K562 (cell line): ENCODE results near the gene DAAM1. TPM values are rescaled to one million over a fixed set of nuclear protein-coding genes. Genes with fewer than 3 reads are reported as not detected.
A peak's percentile ranks its signal among the peaks of the same experiment; 100 is the strongest.

Experiments
- ADNP ChIP-seq: fragments of 200-800 bp; sonication (Bioruptor generic); IDR thresholded peaks from 2 replicates; pipeline ENCODE4 v1.6.1; 2016; ENCODE audit warnings: missing genetic modification characterization, missing compliant biosample characterization
- BDP1 ChIP-seq: IDR thresholded peaks from 3 replicates; pipeline ENCODE4 v1.6.1; 2011; ENCODE audit not compliant: insufficient read length, insufficient read depth
- CHD2 ChIP-seq: IDR thresholded peaks from 2 replicates; pipeline ENCODE4 v1.6.1; 2011; ENCODE audit warnings: low read depth, low read length
- LARP7 ChIP-seq: fragments of 450-650 bp; IDR thresholded peaks from 2 replicates; pipeline ENCODE4 v1.6.1; 2016
- RBM15 ChIP-seq: fragments of 200-400 bp; formaldehyde crosslinking; IDR thresholded peaks from 2 replicates; pipeline ENCODE4 v1.6.1; 2018; ENCODE audit warnings: mild to moderate bottlenecking, low read length, moderate library complexity; ENCODE audit not compliant: insufficient read depth
- SMARCA4 ChIP-seq: fragments of 450-650 bp; IDR thresholded peaks from 2 replicates; pipeline ENCODE4 v1.6.1; 2016
- polyA plus RNA-seq, 8 experiments: library from polyadenylated mRNA; depleted of rRNA in 4 of 8; stranded (reverse) in 5 of 8; unstranded in 3 of 8; fragments of >200 nt; fragmentation: Nextera tagmentation in 2 of 8; fragmentation: Illumina TruSeq in 1 of 8; extraction: Ambion mirVana in 2 of 8; extraction: Trizol in 1 of 8; gene quantifications; 2 replicates each; pipeline versions ENCODE4 v1.2.1 to v1.2.3, GENCODE V29; 2011 to 2014; ENCODE audit warnings: inconsistent platforms in 1 of 8, missing spikeins in 1 of 8
- total RNA-seq, 7 experiments: library from RNA; depleted of rRNA in 6 of 7; stranded (reverse); fragments of >200 nt in 6 of 7; fragmentation: Illumina TruSeq in 2 of 7; extraction: Trizol in 2 of 7; gene quantifications; 2 replicates each; pipeline versions ENCODE4 v1.2.1 to v1.2.3, GENCODE V29; 2011 to 2021; ENCODE audit warnings: low replicate concordance in 1 of 7
- TF ChIP-seq, protein P1 (sequence below): fragments of 450-650 bp; IDR thresholded peaks from 2 replicates; pipeline ENCODE4 v1.6.1; 2016; ENCODE audit warnings: low read depth
- TF ChIP-seq, protein P2 (sequence below): fragments of 200-600 bp; sonication (generic); IDR thresholded peaks from one replicate; pipeline ENCODE4 v1.6.1; 2012; ENCODE audit warnings: mild to moderate bottlenecking, low read depth, low read length, inconsistent platforms

DAAM1 gene
- total and polyA plus RNA-seq, 9 of the 15 experiments (the other 6 are each of a cell fraction or from before 2014, with no cell fraction given), result 3.6 to 11.6 (median 6.7) TPM

DNA sequence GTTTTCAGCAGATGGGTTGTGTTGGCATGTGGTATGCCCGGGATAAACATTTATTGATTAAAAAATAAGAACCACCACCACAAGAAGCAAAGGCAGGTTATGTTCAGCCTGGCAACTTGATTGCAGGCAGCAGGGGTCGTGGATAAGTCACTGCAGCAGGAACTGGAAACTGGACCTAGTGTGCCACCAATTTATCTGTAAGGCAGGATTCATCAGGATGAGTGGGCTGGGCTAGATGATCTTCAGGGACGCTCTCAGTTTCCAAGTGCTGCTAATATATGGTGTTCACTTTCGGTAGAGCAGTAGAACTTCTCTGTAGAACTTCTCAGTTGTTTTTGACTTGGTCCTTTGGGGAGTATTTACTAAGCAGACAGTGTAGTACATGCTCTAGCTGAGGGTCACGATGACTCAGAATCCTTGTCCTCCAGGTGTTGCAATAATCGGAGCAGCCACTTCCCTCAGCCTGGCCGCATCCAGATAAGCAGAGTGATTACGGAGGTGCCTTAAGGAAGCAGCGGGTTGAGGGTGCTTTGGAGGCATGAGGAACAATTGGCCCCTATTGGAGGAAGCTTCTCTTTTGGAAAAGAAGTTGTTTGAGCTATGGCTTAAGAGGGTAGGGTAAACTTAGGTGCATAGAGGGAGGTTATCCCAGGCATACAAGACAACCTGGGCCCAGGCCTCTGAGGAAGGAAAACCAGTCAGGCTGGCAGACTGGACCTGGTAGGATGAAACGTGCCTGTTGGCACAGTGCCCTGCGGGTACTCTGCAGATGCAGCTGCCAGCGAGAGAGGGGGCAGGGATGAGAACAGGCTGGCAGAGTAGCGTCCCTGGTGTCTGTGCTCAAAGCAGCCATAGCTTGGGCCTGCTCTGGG lies 172.7 kb downstream of the DAAM1 start (continued):
- TF ChIP-seq CHD2 (no peak), ADNP (tag) (no peak), RBM15 (no peak), LARP7 (no peak), BDP1 (no peak), SMARCA4 (peak; percentile 91)
- TF ChIP-seq, protein P1, sequence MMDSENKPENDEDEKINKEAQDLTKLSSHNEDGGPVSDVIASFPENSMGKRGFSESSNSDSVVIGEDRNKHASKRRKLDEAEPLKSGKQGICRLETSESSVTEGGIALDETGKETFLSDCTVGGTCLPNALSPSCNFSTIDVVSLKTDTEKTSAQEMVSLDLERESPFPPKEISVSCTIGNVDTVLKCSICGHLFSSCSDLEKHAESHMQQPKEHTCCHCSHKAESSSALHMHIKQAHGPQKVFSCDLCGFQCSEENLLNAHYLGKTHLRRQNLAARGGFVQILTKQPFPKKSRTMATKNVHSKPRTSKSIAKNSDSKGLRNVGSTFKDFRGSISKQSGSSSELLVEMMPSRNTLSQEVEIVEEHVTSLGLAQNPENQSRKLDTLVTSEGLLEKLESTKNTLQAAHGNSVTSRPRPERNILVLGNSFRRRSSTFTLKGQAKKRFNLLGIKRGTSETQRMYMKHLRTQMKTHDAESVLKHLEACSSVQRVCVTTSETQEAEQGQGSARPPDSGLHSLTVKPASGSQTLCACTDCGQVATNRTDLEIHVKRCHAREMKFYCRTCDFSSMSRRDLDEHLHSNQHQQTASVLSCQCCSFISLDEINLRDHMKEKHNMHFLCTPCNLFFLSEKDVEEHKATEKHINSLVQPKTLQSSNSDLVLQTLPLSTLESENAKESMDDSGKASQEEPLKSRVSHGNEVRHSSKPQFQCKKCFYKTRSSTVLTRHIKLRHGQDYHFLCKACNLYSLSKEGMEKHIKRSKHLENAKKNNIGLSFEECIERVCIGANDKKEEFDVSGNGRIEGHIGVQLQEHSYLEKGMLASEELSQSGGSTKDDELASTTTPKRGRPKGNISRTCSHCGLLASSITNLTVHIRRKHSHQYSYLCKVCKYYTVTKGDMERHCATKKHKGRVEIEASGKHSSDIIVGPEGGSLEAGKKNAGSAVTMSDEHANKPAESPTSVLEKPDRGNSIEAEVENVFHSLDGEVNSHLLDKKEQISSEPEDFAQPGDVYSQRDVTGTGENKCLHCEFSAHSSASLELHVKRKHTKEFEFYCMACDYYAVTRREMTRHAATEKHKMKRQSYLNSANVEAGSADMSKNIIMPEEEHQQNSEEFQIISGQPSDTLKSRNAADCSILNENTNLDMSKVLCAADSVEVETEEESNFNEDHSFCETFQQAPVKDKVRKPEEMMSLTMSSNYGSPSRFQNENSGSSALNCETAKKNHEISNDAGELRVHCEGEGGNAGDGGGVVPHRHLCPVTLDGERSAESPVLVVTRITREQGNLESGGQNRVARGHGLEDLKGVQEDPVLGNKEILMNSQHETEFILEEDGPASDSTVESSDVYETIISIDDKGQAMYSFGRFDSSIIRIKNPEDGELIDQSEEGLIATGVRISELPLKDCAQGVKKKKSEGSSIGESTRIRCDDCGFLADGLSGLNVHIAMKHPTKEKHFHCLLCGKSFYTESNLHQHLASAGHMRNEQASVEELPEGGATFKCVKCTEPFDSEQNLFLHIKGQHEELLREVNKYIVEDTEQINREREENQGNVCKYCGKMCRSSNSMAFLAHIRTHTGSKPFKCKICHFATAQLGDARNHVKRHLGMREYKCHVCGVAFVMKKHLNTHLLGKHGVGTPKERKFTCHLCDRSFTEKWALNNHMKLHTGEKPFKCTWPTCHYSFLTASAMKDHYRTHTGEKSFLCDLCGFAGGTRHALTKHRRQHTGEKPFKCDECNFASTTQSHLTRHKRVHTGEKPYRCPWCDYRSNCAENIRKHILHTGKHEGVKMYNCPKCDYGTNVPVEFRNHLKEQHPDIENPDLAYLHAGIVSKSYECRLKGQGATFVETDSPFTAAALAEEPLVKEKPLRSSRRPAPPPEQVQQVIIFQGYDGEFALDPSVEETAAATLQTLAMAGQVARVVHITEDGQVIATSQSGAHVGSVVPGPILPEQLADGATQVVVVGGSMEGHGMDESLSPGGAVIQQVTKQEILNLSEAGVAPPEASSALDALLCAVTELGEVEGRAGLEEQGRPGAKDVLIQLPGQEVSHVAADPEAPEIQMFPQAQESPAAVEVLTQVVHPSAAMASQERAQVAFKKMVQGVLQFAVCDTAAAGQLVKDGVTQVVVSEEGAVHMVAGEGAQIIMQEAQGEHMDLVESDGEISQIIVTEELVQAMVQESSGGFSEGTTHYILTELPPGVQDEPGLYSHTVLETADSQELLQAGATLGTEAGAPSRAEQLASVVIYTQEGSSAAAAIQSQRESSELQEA, result no peak
- TF ChIP-seq, protein P2, sequence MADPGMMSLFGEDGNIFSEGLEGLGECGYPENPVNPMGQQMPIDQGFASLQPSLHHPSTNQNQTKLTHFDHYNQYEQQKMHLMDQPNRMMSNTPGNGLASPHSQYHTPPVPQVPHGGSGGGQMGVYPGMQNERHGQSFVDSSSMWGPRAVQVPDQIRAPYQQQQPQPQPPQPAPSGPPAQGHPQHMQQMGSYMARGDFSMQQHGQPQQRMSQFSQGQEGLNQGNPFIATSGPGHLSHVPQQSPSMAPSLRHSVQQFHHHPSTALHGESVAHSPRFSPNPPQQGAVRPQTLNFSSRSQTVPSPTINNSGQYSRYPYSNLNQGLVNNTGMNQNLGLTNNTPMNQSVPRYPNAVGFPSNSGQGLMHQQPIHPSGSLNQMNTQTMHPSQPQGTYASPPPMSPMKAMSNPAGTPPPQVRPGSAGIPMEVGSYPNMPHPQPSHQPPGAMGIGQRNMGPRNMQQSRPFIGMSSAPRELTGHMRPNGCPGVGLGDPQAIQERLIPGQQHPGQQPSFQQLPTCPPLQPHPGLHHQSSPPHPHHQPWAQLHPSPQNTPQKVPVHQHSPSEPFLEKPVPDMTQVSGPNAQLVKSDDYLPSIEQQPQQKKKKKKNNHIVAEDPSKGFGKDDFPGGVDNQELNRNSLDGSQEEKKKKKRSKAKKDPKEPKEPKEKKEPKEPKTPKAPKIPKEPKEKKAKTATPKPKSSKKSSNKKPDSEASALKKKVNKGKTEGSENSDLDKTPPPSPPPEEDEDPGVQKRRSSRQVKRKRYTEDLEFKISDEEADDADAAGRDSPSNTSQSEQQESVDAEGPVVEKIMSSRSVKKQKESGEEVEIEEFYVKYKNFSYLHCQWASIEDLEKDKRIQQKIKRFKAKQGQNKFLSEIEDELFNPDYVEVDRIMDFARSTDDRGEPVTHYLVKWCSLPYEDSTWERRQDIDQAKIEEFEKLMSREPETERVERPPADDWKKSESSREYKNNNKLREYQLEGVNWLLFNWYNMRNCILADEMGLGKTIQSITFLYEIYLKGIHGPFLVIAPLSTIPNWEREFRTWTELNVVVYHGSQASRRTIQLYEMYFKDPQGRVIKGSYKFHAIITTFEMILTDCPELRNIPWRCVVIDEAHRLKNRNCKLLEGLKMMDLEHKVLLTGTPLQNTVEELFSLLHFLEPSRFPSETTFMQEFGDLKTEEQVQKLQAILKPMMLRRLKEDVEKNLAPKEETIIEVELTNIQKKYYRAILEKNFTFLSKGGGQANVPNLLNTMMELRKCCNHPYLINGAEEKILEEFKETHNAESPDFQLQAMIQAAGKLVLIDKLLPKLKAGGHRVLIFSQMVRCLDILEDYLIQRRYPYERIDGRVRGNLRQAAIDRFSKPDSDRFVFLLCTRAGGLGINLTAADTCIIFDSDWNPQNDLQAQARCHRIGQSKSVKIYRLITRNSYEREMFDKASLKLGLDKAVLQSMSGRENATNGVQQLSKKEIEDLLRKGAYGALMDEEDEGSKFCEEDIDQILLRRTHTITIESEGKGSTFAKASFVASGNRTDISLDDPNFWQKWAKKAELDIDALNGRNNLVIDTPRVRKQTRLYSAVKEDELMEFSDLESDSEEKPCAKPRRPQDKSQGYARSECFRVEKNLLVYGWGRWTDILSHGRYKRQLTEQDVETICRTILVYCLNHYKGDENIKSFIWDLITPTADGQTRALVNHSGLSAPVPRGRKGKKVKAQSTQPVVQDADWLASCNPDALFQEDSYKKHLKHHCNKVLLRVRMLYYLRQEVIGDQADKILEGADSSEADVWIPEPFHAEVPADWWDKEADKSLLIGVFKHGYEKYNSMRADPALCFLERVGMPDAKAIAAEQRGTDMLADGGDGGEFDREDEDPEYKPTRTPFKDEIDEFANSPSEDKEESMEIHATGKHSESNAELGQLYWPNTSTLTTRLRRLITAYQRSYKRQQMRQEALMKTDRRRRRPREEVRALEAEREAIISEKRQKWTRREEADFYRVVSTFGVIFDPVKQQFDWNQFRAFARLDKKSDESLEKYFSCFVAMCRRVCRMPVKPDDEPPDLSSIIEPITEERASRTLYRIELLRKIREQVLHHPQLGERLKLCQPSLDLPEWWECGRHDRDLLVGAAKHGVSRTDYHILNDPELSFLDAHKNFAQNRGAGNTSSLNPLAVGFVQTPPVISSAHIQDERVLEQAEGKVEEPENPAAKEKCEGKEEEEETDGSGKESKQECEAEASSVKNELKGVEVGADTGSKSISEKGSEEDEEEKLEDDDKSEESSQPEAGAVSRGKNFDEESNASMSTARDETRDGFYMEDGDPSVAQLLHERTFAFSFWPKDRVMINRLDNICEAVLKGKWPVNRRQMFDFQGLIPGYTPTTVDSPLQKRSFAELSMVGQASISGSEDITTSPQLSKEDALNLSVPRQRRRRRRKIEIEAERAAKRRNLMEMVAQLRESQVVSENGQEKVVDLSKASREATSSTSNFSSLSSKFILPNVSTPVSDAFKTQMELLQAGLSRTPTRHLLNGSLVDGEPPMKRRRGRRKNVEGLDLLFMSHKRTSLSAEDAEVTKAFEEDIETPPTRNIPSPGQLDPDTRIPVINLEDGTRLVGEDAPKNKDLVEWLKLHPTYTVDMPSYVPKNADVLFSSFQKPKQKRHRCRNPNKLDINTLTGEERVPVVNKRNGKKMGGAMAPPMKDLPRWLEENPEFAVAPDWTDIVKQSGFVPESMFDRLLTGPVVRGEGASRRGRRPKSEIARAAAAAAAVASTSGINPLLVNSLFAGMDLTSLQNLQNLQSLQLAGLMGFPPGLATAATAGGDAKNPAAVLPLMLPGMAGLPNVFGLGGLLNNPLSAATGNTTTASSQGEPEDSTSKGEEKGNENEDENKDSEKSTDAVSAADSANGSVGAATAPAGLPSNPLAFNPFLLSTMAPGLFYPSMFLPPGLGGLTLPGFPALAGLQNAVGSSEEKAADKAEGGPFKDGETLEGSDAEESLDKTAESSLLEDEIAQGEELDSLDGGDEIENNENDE, result no peak
